H9 (cell line): ENCODE measurements around the gene MRM2. TPM values are rescaled to one million over a fixed set of nuclear protein-coding genes. Genes with fewer than 3 reads are reported as not detected.

Experiments used
- DNase-seq: peaks from one replicate; pipeline ENCODE4 v3.0.0-alpha.2; 2017
- H2AFZ ChIP-seq: one replicate; pipeline ENCODE4 v1.6.1; 2013; ENCODE audit warnings: mild to moderate bottlenecking, low read length, control low read depth, moderate library complexity
- H2AK5ac ChIP-seq: 2 replicates; pipeline ENCODE4 v1.6.1; 2013; ENCODE audit warnings: low read length, control low read depth, mixed read lengths; ENCODE audit not compliant: insufficient read length
- H2BK120ac ChIP-seq: one replicate; pipeline ENCODE4 v1.6.1; 2013; ENCODE audit warnings: low read depth, mild to moderate bottlenecking, low read length, control low read depth, inconsistent platforms; ENCODE audit not compliant: poor library complexity, severe bottlenecking
- H2BK12ac ChIP-seq: 2 replicates; pipeline ENCODE4 v1.6.1; 2013; ENCODE audit warnings: low read length, control low read depth, mixed read lengths, low read depth; ENCODE audit not compliant: insufficient read length
- H2BK15ac ChIP-seq: 2 replicates; pipeline ENCODE4 v1.6.1; 2013; ENCODE audit warnings: low read depth, low read length, control low read depth
- H2BK20ac ChIP-seq: one replicate; pipeline ENCODE4 v1.6.1; 2013; ENCODE audit warnings: low read depth, mild to moderate bottlenecking, low read length, control low read depth, inconsistent platforms; ENCODE audit not compliant: poor library complexity, severe bottlenecking
- H2BK5ac ChIP-seq: 2 replicates; pipeline ENCODE4 v1.6.1; 2013; ENCODE audit warnings: low read length, control low read depth, mixed read lengths; ENCODE audit not compliant: insufficient read length
- H3K14ac ChIP-seq: 2 replicates; pipeline ENCODE4 v1.6.1; 2013; ENCODE audit warnings: low read length, control low read depth; ENCODE audit not compliant: insufficient read depth
- H3K18ac ChIP-seq: 2 replicates; pipeline ENCODE4 v1.6.1; 2013; ENCODE audit warnings: low read depth, mild to moderate bottlenecking, mixed read lengths, low read length, control low read depth; ENCODE audit not compliant: insufficient read length
- H3K23ac ChIP-seq: 2 replicates; pipeline ENCODE4 v1.6.1; 2013; ENCODE audit warnings: low read length, control low read depth, mixed read lengths, low read depth; ENCODE audit not compliant: insufficient read length
- H3K23me2 ChIP-seq: 2 replicates; pipeline ENCODE4 v1.6.1; 2013; ENCODE audit warnings: low read depth, mild to moderate bottlenecking, mixed read lengths, low read length, control low read depth; ENCODE audit not compliant: insufficient read length, poor library complexity, severe bottlenecking
- H3K27ac ChIP-seq: 2 replicates; pipeline ENCODE4 v1.5.1; 2013; ENCODE audit warnings: low read length, control low read depth, mixed read lengths, low read depth; ENCODE audit not compliant: insufficient read length
- H3K27me3 ChIP-seq: 2 replicates; pipeline ENCODE4 v1.6.1; 2013; ENCODE audit warnings: low read length, control low read depth, inconsistent platforms; ENCODE audit not compliant: insufficient read depth
- H3K4ac ChIP-seq: 2 replicates; pipeline ENCODE4 v1.6.1; 2013; ENCODE audit warnings: low read depth, mild to moderate bottlenecking, control low read depth, inconsistent platforms, low read length, moderate library complexity
- H3K4me1 ChIP-seq: 2 replicates; pipeline ENCODE4 v1.6.1; 2013; ENCODE audit warnings: low read length, control low read depth, inconsistent platforms; ENCODE audit not compliant: insufficient read depth
- H3K4me2 ChIP-seq: 2 replicates; pipeline ENCODE4 v1.6.1; 2013; ENCODE audit warnings: low read length, control low read depth, mixed read lengths; ENCODE audit not compliant: insufficient read length, insufficient read depth
- H3K56ac ChIP-seq: 2 replicates; pipeline ENCODE4 v1.6.1; 2013; ENCODE audit warnings: low read depth, mild to moderate bottlenecking, mixed read lengths, low read length, control low read depth; ENCODE audit not compliant: insufficient read length
- H3K79me1 ChIP-seq: 2 replicates; pipeline ENCODE4 v1.6.1; 2013; ENCODE audit warnings: low read depth, mild to moderate bottlenecking, moderate library complexity, low read length, control low read depth, inconsistent platforms; ENCODE audit not compliant: insufficient read depth, poor library complexity, severe bottlenecking
- H3K79me2 ChIP-seq: 2 replicates; pipeline ENCODE4 v1.6.1; 2013; ENCODE audit warnings: low read length, control low read depth, inconsistent platforms; ENCODE audit not compliant: insufficient read depth
- H3K9ac ChIP-seq: 2 replicates; pipeline ENCODE4 v1.6.1; 2013; ENCODE audit warnings: low read length, control low read depth, mixed read lengths; ENCODE audit not compliant: insufficient read length; ENCODE audit errors: extremely low read depth
- H3K9me3 ChIP-seq: one replicate; pipeline ENCODE4 v1.6.1; 2013; ENCODE audit warnings: low read depth, low read length, inconsistent platforms; ENCODE audit not compliant: control insufficient read depth
- H3T11ph ChIP-seq: one replicate; pipeline ENCODE4 v1.6.1; 2013; ENCODE audit warnings: mild to moderate bottlenecking, low read length, control low read depth, inconsistent platforms
- H4K20me1 ChIP-seq: one replicate; pipeline ENCODE4 v1.6.1; 2013; ENCODE audit not compliant: control insufficient read depth, insufficient read length, insufficient read depth
- H4K5ac ChIP-seq: 2 replicates; pipeline ENCODE4 v1.6.1; 2013; ENCODE audit warnings: low read depth, mild to moderate bottlenecking, mixed read lengths, low read length, control low read depth; ENCODE audit not compliant: insufficient read length
- H4K8ac ChIP-seq: replicated peaks from 2 replicates; pipeline ENCODE4 v1.6.1; 2013; ENCODE audit warnings: low read length, control low read depth, mixed read lengths, low read depth; ENCODE audit not compliant: insufficient read length
- H4K91ac ChIP-seq: 2 replicates; pipeline ENCODE4 v1.6.1; 2013; ENCODE audit warnings: low read depth, mild to moderate bottlenecking, moderate library complexity, mixed read lengths, low read length, control low read depth; ENCODE audit not compliant: insufficient read length
- H3K27ac Mint-ChIP-seq, 3 experiments: 2 replicates in 2 of 3; 3 replicates in 1 of 3; pipeline ENCODE4 v1.8.0; 2020 to 2021; ENCODE audit warnings: mixed read lengths in 3 of 3, mild to moderate bottlenecking in 1 of 3, moderate library complexity in 1 of 3
- H3K27me3 Mint-ChIP-seq: 2 replicates; pipeline ENCODE4 v1.8.0; 2021; ENCODE audit warnings: low read depth, mild to moderate bottlenecking, moderate library complexity, mixed read lengths
- H3K36me3 Mint-ChIP-seq, 3 experiments: 2 replicates in 2 of 3; 3 replicates in 1 of 3; pipeline ENCODE4 v1.8.0; 2020 to 2021; ENCODE audit warnings: low read depth in 3 of 3, mixed read lengths in 3 of 3; ENCODE audit not compliant: insufficient read depth in 1 of 3
- H3K4me1 Mint-ChIP-seq, 2 experiments: 2 replicates each; pipeline ENCODE4 v1.8.0; 2020; ENCODE audit warnings: mixed read lengths in 2 of 2
- H3K4me3 Mint-ChIP-seq, 2 experiments: 2 replicates in 1 of 2; 3 replicates in 1 of 2; pipeline ENCODE4 v1.8.0; 2020 to 2021; ENCODE audit warnings: mild to moderate bottlenecking in 2 of 2, mixed read lengths in 2 of 2, moderate library complexity in 1 of 2
- H3K9me3 Mint-ChIP-seq, 2 experiments: 2 replicates in 1 of 2; 3 replicates in 1 of 2; pipeline ENCODE4 v1.8.0; 2020; ENCODE audit warnings: mild to moderate bottlenecking in 2 of 2, mixed read lengths in 2 of 2, moderate library complexity in 1 of 2
- CTCF ChIP-seq: fragments of 200-600 bp; sonication (generic); conservative IDR thresholded peaks from 3 replicates; pipeline ENCODE4 v1.8.0; 2021; ENCODE audit warnings: antibody characterized with exemption, mild to moderate bottlenecking
- WGBS: extraction: QIAGEN DNeasy Blood & Tissue Kit; methylation state at CpG from one replicate; pipeline ENCODE4 v1.1.7; 2013; ENCODE audit warnings: missing lambda C conversion rate, low lambda C conversion rate, mixed read lengths; ENCODE audit not compliant: insufficient read length; ENCODE audit errors: extremely low coverage; 5-methylcytosine and 5-hydroxymethylcytosine counted together
- total RNA-seq: library from RNA; stranded (reverse); gene quantifications from 2 replicates; pipeline ENCODE4 v1.2.1, GENCODE V29; 2021

Gene MRM2
- total RNA-seq, 1 experiment from 2014 or later: 59.0 TPM

- Histone ChIP-seq H3K9ac (no peak overlapping the region), H3K79me1 (no peaks in the 10 kb centered on the region), H3K27me3 (no peaks in the 10 kb centered on the region), H3K4me2 (no peak overlapping the region), H3K23me2 (no peaks in the 10 kb centered on the region), H3K23ac (no peak overlapping the region), H3K4me1 (no peaks in the 10 kb centered on the region), H3K4ac (no peak overlapping the region), H3K27ac (no peak overlapping the region), H4K8ac (no peak overlapping the region), H2BK20ac (no peak overlapping the region), H3K9me3 (no peaks in the 10 kb centered on the region), H2AK5ac (no peak overlapping the region), H3K18ac (no peak overlapping the region), H3T11ph (no peak overlapping the region), H2AFZ (no peak overlapping the region), H2BK15ac (no peak overlapping the region), H2BK120ac (no peak overlapping the region), H3K56ac (no peak overlapping the region), H2BK5ac (no peak overlapping the region), H4K5ac (no peak overlapping the region), H4K20me1 (no peaks in the 10 kb centered on the region), H3K79me2 (no peaks in the 10 kb centered on the region), H2BK12ac (no peak overlapping the region), H3K14ac (no peak overlapping the region; the same call in 1 of the 2 replicates), H4K91ac (no peak overlapping the region)
- Mint-ChIP-seq H3K27ac (peak overlapping the region in 1 of 3 experiments; percentile 9; a peak in 2 of 7 replicates), H3K27me3 (peaks cover 2% of the 10 kb centered on the region), H3K9me3 (peaks cover 1 to 5% of the 10 kb centered on the region in 2 experiments; a peak in 3 of 5 replicates), H3K4me1 (no peaks in the 10 kb centered on the region), H3K4me3 (no peak overlapping the region; a peak in 1 of 5 replicates), H3K36me3 (peaks cover 61 to 84% (median 84%) of the 10 kb centered on the region in 3 experiments)
- no peak for DNase-seq
- no CpG with 5 or more reads among the region's 15 CpGs for WGBS
- TF ChIP-seq CTCF: no peak
These were observed 28.3 kb downstream of the MRM2 start for GRCh38 chr7:2213551-2214215.
